ENCODE results near the gene MAN2B2. TPM values are rescaled to one million over a fixed set of nuclear protein-coding genes. Genes with fewer than 3 reads are reported as not detected.

MAN2B2 gene
- total and polyA plus RNA-seq, 2 of the 4 experiments (the other 2 are of a cell fraction): 13.4 to 34.1 TPM

GRCh38 chr4:6534050-6534449 is 40.9 kb upstream of the MAN2B2 start:
- Histone ChIP-seq H3K27me3 (ENCODE audit: control insufficient read depth, insufficient read depth, low read length) (peaks cover under 1% of the 10 kb centered on the region; the same call in 1 of the 2 replicates), H3K9me1 (ENCODE audit: insufficient read depth, low read length) (no peaks in the 10 kb centered on the region), H3K9me3 (ENCODE audit: control insufficient read depth, insufficient read depth, low read length) (no peaks in the 10 kb centered on the region), H3K4me3 (ENCODE audit: insufficient read depth, low read depth, low read length) (no peak overlapping the region), H4K91ac (ENCODE audit: insufficient read depth, low read depth, low read length) (no peak overlapping the region), H3K9ac (ENCODE audit: low read depth, low read length) (no peak overlapping the region), H2AFZ (replicated peaks; ENCODE audit: low read length, poor library complexity) (no peak overlapping the region), H4K20me1 (ENCODE audit: insufficient read depth, low read length) (no peaks in the 10 kb centered on the region), H3K14ac (replicated peaks; ENCODE audit: low read depth, low read length) (no peak overlapping the region), H4K8ac (ENCODE audit: low read depth in 2 of 2, low read length in 2 of 2) (no peak overlapping the region), H3K4me2 (ENCODE audit: low read depth, low read length) (no peak overlapping the region), H2BK20ac (ENCODE audit: low read depth, low read length) (no peak overlapping the region), H2BK5ac (ENCODE audit: low read depth, low read length, poor library complexity, severe bottlenecking) (peak overlapping the region; percentile 87), H3K56ac (ENCODE audit: extremely low read depth, insufficient read depth, low read length) (no peak overlapping the region), H3K79me1 (ENCODE audit: low read depth in 1 of 2, low read length in 2 of 2) (no peaks in the 10 kb centered on the region), H3K27ac (ENCODE audit: insufficient read depth, low read length) (no peak overlapping the region), H2BK15ac (ENCODE audit: low read depth, low read length) (no peak overlapping the region), H3K36me3 (ENCODE audit: control insufficient read depth, insufficient read depth, low read length) (no peaks in the 10 kb centered on the region), H4K5ac (ENCODE audit: low read depth, low read length) (no peak overlapping the region), H2AK9ac (replicated peaks; ENCODE audit: low read depth, low read length, poor library complexity) (no peak overlapping the region), H3K4me1 (ENCODE audit: control insufficient read depth, insufficient read depth, low read length) (no peaks in the 10 kb centered on the region), H3K18ac (ENCODE audit: low read depth, low read length) (no peak overlapping the region), H2AK5ac (ENCODE audit: low read depth, low read length) (no peak overlapping the region), H3K23ac (ENCODE audit: low read depth, low read length) (no peak overlapping the region), H3K4ac (ENCODE audit: low read depth, low read length) (no peak overlapping the region), H2BK120ac (ENCODE audit: low read depth, low read length) (no peak overlapping the region)
- TF ChIP-seq CEBPB (IDR thresholded peaks at IDR 0.05; ENCODE audit: low read depth, low read length): no peak
- ATAC-seq (ENCODE audit: low read depth): no peak
- dilution Hi-C loops (cut with HindIII; ENCODE audit: low sequenced_read_pairs, unreplicated experiment) (no loop called here), intact Hi-C loops (cut with micrococcal nuclease) (no loop called here), in situ Hi-C loops (cut with MboI; ENCODE audit: low sequenced_read_pairs) (no loop called here)
- BruUV-seq (replicated peaks): no TSS peak
- WGBS, 2 experiments (ENCODE audit: extremely low coverage in 2 of 2, insufficient read length in 1 of 2): 82 to 100% methylated on average over 1 of the region's 1 CpG
- ChIA-PET CTCF (no interaction called here), POLR2A (ENCODE audit: unreplicated experiment) (no interaction called here)
- no peak for DNase-seq

Measured in IMR-90 (cell line).